CD1c-positive myeloid dendritic cell (primary cell): ENCODE results near the gene CPLX3.

Source experiments
- DNase-seq: peaks from one replicate; pipeline ENCODE4 v3.0.0-alpha.2; 2016; ENCODE audit errors: extremely low spot score

CPLX3 gene

DNA sequence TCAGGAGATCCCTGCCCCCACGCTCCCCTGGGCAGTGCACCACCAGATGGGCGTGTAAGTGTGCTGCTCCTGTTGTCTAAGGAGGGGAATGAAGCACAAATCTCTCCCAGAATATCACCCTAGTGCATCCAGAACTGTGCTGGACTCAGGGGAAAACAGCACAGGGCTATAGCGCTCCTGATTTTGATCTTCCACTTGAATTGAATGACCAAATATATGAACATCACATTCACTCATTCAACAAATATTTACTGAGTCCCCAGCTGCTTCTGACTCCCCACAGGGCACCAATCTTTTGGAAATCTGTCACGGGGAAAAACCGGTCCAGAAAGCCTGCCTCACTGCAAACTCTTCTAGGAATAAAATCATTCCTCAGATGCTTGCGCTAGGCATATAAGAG is 2.4 kb downstream of the CPLX3 start:
- no peak for DNase-seq

- no peak for DNase-seq
Measured at GRCh38 chr15:74829486-74829885, 3.1 kb downstream of the CPLX3 start.

DNA sequence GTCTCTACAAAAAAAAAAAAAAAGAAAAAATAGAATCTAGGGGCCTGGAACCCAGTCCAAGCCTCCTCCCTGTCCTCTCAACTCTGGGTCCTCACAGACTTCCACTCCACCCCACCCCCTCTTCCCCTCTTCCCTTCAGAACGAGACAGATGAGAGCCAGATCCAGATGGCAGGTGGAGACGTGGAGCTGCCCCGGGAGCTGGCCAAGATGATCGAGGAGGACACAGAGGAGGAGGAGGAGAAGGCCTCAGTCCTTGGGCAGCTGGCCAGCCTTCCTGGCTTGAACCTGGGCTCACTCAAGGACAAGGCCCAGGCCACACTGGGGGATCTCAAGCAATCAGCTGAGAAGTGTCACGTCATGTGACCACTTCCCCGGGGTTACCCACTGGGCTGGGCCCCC is 3.6 kb downstream of the CPLX3 start:
- no peak for DNase-seq

DNA sequence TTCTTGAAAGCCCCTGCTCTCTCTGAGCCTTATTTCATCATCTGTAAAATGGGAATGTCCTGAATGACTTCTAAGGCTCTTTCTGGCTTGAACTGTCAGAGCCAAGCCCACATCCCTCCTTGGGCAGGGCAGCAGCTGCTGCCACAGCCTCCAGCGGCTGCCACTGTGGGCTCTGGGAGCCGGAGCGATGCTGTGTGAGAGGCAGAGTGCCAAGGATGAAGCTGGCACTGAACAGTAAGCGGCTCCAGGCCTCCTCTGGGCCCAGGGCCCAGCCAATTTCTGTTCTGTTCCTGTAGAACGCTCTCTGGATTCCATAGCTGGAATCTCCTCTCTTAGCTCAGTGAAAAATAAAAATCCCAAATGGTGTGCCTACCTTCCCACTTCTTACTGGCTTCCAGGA is 4.4 kb downstream of the CPLX3 start:
- DNase-seq, result no peak

DNA sequence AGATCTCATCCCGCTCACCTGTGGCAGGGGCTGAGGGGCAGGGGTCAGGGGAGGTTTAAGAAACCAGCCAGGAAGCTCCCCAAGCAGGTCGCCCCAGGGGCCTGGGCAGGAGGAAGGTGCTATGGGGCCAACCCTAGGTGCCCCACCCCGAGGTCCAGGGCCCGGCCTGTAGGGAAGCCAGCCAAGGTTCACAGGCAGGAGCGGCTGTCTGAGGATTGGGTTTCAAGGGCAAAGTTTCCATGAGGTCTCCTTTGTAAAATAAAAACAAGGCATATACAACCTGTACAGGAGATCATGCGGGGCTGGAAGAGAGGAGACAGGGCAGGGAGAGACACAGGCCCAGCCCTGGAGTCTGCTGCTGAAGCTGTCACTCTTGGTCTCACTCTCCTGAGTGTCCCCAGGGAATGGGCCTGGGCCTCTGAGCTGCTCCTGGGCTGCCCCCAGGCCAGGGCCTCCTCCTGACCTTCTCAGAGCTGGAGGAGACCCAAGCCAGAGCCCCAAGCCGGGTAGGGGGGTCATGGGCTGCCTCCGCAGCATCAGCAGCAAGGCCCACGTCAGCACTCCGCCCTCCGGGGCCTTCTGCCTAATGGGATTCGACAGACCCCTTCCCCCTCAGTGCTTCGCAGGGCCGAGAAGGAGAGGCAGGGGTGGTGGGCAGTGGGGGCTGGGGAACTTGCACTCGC is 5.5 kb downstream of the CPLX3 start:
- no peak for DNase-seq

- no peak for DNase-seq
Measured at GRCh38 chr15:74832826-74833225, 6.4 kb downstream of the CPLX3 start.

DNA sequence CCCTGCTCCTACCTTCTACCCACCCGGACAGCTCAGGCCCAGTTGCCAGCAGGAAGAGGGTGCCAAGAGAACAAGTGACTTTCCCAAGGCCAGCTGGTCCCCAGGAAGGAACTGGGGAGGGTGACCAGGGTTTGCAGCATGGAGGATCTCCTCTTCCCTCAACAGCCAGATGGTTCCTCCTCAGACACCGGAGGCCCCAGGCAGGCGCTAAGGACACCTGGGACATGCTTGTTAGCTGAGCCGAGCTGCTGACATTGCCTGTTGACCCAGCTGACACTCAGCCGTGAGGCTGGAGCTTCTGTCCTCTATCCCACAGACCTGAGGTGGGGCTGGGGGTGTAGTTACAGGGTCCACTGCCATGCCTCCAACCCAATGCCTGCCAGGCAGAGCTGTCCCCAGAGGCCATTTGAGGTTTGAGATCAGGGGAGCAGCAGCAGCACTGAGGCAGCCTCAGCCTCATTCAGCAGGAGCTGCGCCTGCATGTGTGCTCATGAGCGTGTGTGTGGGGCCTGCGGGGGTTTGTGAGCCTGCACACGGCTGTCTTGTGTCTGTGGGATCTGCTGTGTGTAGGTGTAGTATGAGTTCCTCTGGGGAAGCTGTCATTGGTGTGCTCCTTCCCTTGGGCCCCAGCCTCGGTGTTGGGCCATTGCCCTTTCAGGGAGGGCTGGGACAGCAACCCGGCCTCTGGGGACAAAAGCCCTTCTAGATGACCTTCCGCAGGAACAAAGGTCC is 7.1 kb downstream of the CPLX3 start:
- peak; percentile 27 for DNase-seq

GRCh38 chr15:74835312-74835823 is 8.9 kb downstream of the CPLX3 start:
- DNase-seq, result peak; percentile 66

GRCh38 chr15:74836846-74837245 is 10.4 kb downstream of the CPLX3 start:
- DNase-seq, result no peak

DNA sequence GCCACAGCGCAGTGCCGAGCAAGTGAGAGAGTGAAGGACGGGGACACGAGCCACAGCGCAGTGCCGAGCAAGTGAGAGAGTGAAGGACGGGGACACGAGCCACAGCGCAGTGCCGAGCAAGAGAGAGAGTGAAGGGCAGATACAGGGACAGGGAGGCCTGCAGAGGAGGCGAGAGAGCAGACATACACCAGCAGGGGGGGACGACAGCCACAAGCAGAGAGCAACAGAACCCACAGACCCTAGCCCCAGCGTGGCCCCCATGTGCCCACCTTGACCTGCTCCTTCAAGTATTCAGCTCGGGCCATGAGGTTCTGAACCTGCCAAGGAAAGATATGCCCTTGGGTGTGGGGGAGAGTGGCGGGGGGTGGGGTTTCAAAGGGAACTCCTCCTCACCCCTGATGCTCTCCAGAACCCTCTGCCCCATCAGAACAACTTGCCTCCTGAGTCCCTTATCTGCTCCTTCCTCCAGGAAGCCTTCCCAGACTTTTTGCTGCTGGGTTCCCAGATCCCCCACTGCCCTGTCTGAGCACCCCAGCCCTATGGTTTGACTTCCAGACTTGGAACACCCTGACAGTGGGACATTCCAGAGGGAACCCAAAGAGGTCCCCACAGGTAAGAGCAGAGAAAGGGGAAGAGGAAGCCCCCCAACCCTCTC is 11.2 kb downstream of the CPLX3 start:
- DNase-seq, result no peak

- DNase-seq, result no peak
Measured at GRCh38 chr15:74838137-74838516, 11.7 kb downstream of the CPLX3 start.

- no peak for DNase-seq
Measured at GRCh38 chr15:74838746-74839525, 12.5 kb downstream of the CPLX3 start.

- no peak for DNase-seq
Measured at GRCh38 chr15:74839526-74840395, 13.3 kb downstream of the CPLX3 start.

DNA sequence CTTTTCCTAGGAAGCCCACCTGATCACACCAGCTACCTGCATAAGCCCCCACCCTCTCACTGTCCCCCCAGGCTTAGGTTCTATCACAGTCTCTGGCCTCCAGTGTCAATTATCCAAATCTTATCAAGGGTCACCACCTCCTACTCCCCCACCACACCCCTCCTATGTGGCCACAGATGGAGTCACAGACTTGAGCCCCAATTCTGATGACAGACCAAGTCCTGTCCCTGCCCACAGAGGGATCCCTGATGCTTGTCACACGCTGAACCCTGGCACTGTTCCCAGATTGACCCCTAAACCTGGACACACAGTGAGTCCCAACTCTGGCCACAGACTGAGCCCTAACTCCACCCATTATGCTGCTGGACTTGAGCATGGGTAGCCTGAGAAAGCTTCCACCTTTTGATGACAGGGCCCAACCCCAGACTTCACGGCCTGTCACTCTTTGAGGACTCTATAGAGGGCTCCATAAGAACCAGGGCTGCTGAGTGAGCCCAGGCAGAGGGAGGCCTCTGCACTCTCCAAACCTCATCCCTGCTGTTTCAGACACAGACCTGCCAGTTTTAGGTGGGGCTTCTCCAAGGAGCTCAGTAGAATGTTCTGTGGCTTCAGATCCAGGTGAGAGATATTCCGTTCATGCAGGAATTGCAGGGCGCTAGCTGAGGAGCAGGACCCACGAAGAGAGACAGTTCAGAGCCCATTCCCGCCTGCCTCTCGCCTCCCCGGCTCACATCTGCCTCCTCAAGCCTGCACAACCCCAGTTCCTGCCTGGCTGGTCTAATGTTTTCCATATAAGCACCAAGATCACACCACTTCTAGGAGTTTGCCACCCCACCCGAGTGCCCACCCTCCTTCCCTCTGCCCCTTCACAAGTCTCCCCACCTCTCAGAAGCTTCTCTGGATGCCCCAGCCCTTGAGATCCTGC is 14.7 kb downstream of the CPLX3 start:
- DNase-seq, result no peak

DNA sequence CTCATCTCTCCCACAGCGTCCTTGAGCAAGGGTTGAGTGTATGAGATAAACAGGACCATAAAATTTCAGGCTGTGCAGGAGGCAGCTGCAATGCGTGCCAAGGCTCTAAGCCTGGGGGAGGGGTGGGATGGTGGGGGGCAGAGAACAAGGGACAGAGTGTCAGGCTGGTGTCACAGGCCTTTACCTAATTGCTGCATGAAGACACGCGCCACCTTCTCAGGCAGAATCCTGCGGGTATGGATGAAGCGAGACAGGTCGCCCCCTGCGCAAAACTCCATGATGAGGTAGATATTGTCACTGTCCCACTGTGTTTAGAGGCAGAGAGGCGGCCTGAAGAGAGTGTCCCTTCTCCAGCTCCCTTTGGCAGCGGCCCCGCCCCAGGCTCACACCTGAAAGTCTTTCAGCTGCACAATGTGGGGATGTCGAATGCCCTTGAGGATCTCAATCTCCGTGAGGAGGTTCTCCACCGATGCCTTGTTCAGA is 15.5 kb downstream of the CPLX3 start:
- DNase-seq, result no peak

- DNase-seq, result peak; percentile 97
Measured at GRCh38 chr15:74842581-74843444, 16.4 kb downstream of the CPLX3 start, which contains the start of gene ULK3. Gene ULK3, minus strand, starts transcription at chr15:74843156. Its CDS starts 51 bp downstream, at chr15:74843105.

DNA sequence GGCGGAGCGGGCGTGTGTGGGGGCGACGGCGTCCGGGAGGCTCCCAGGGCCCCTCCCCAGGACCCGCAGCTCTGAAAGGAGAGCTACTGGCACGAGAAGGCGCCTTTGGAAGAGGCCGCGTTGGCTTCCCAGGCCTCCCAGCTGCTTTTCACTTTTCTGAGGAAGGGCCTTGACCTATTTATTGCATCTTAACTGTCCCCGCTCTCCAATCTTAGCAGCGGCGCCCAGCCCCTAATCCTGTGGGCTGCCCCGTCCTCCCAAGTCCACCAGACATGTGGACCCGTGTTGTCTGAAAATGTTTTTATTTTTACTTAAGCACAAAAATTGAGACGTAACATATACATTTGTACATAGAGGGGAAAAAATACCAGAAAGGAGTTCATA is 17.0 kb downstream of the CPLX3 start:
- no peak for DNase-seq

DNA sequence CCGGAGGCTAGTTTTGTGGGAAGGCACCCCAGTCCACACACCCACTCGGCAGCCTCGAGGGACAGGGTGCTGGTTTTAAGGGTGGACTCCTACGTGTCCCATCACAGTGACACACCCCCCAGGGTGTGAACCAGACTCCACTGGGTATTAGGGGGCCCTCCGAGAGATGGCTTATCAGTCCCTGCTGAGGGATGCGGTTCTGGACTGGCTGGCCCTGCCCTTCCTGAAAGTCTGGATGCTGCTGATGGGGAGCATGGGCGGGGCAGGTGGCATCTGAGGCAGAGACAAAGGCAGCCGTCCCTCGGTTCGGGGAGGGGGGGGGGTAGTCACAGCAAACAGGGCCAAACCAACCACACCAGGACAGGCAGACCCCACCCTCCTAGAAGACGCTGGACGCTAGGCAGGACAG is 17.5 kb downstream of the CPLX3 start:
- DNase-seq, result no peak
